GM21825 (cell line): ENCODE results near the gene WWTR1.

Experiments used
- ATAC-seq: cut with Tn5 transposase; IDR thresholded peaks from one replicate; pipeline ENCODE4 v1.9.1; 2021; ENCODE audit warnings: mild to moderate bottlenecking, moderate library complexity; ENCODE audit not compliant: unreplicated experiment

Gene WWTR1

GRCh38 chr3:149536429-149536828 lies 121.4 kb downstream of the WWTR1 start:
- ATAC-seq = no peak

- no peak for ATAC-seq
Measured at GRCh38 chr3:149535333-149535685, 122.5 kb downstream of the WWTR1 start.

GRCh38 chr3:149534671-149535332 lies 123.0 kb downstream of the WWTR1 start:
- ATAC-seq = no peak

GRCh38 chr3:149534082-149534481 lies 123.7 kb downstream of the WWTR1 start:
- ATAC-seq = no peak

- no peak for ATAC-seq
Measured at GRCh38 chr3:149532489-149533180, 125.2 kb downstream of the WWTR1 start.

GRCh38 chr3:149529099-149529498 lies 128.7 kb downstream of the WWTR1 start:
- ATAC-seq = no peak

- no peak for ATAC-seq
Measured at GRCh38 chr3:149528340-149528650, 129.5 kb downstream of the WWTR1 start.

- no peak for ATAC-seq
Measured at GRCh38 chr3:149527531-149528339, 130.1 kb downstream of the WWTR1 start.

GRCh38 chr3:149523512-149524299 lies 134.1 kb downstream of the WWTR1 start:
- no peak for ATAC-seq

GRCh38 chr3:149519912-149520311 lies 137.9 kb downstream of the WWTR1 start:
- ATAC-seq = no peak

GRCh38 chr3:149516920-149517319 lies 140.9 kb downstream of the WWTR1 start:
- ATAC-seq = no peak

GRCh38 chr3:149515249-149515648 lies 142.6 kb downstream of the WWTR1 start:
- no peak for ATAC-seq

- ATAC-seq = no peak
Measured at GRCh38 chr3:149514471-149514870, 143.4 kb downstream of the WWTR1 start.

GRCh38 chr3:149512073-149512782 lies 145.6 kb downstream of the WWTR1 start:
- ATAC-seq = peak; percentile 80

- ATAC-seq = no peak
Measured at GRCh38 chr3:149511040-149511626, 146.7 kb downstream of the WWTR1 start.

- ATAC-seq = no peak
Measured at GRCh38 chr3:149510480-149510879, 147.3 kb downstream of the WWTR1 start.

GRCh38 chr3:149509526-149509925 lies 148.3 kb downstream of the WWTR1 start:
- no peak for ATAC-seq

GRCh38 chr3:149507491-149508324 lies 150.1 kb downstream of the WWTR1 start:
- ATAC-seq = no peak

- ATAC-seq = no peak
Measured at GRCh38 chr3:149506965-149507364, 150.9 kb downstream of the WWTR1 start.
